ENCODE results near the gene LRP11.
A peak's percentile ranks its signal among the peaks of the same experiment; 100 is the strongest.
"Not testable (repeated sequence)": the region's sequence is repeated elsewhere in the genome, so short reads cannot be mapped to it uniquely, and the experiment has no call there.

Gene LRP11

GRCh38 chr6:149864578-149865535 is 698 bp upstream of the LRP11 start:
- H3K27me3 ChIP-seq (replicated peaks; ENCODE audit: control insufficient read depth, insufficient read depth, low read length), result no peaks in the 10 kb centered on the region
- peak overlapping the region; percentile 84 for H3K4me3 ChIP-seq (ENCODE audit: low read length)
- H3K36me3 ChIP-seq (ENCODE audit: control insufficient read depth, insufficient read depth, low read length, severe bottlenecking), result no peaks in the 10 kb centered on the region
- H3K9ac ChIP-seq (ENCODE audit: low read length), result peak overlapping the region; percentile 89
- H3K4me1 ChIP-seq (ENCODE audit: control insufficient read depth, insufficient read depth, low read length), result peaks cover 33% of the 10 kb centered on the region
- H3K9me3 ChIP-seq (ENCODE audit: control insufficient read depth, low read length), result no peaks in the 10 kb centered on the region
- peak; percentile 92 for DNase-seq (ENCODE audit: low read depth)

DNA sequence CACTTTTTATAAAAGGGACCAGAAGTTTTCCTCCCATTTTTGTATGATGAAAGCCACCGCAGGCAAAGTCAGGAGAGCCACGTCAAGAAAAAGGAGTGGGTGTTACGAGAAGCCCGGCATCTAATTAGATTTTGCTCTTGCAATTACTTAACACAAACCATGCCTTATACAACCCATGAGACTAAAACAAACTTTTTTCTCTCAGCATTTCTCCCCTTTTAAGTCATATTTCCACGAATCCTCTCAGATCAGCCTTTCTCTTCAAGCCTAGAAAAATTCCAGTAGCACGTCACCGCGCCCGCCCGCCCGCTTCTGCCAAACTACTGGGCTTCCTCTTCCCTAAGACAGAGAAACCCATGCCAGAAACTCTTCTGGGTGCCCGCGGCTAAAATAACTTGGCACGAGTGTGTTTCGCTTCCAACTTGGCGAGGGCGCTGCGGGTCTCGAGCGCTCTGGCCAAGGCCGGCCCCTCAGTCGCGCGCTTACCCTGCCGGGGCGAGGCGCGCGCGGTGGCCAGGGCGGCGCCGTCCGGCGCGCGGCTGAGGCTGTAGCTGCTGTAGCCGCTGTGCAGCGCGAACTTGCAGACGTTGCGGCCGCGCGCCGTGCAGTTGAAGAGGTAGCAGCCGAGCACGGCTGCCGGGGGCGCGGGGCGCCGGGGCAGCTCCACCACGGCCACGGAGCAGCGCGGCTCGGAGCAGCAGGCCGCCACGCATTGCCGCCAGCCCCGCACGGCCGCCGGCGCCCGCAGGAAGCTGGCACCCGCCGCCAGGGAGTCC is 1.0 kb downstream of the LRP11 start:
- Histone ChIP-seq H3K9me3 (ENCODE audit: control insufficient read depth, low read length) (no peaks in the 10 kb centered on the region), H3K9ac (ENCODE audit: low read length) (peak overlapping the region; percentile 89), H3K4me1 (ENCODE audit: control insufficient read depth, insufficient read depth, low read length) (peaks cover 27% of the 10 kb centered on the region), H3K27me3 (replicated peaks; ENCODE audit: control insufficient read depth, insufficient read depth, low read length) (no peaks in the 10 kb centered on the region), H3K36me3 (ENCODE audit: control insufficient read depth, insufficient read depth, low read length, severe bottlenecking) (no peaks in the 10 kb centered on the region), H3K4me3 (ENCODE audit: low read length) (peak overlapping the region; percentile 84)
- peak; percentile 90 for DNase-seq (ENCODE audit: low read depth)

DNA sequence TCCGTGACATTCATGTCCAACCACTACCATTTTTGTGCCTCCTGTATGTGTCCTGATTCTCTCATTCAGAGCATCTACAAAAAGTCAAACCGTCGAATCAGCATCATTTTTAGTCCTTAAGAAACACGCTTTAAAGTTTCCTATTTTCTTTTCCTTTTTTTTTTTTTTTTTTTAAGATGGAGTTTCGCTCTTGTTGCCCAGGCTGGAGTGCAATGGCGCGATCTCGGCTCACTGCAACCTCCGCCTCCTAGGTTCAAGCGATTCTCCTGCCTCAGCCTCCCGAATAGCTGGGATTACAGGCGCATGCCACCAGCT is 1.8 kb downstream of the LRP11 start:
- not testable (repeated sequence) for H3K27me3 ChIP-seq (replicated peaks; ENCODE audit: control insufficient read depth, insufficient read depth, low read length); DNase-seq (ENCODE audit: low read depth); H3K36me3 ChIP-seq (ENCODE audit: control insufficient read depth, insufficient read depth, low read length, severe bottlenecking); H3K9me3 ChIP-seq (ENCODE audit: control insufficient read depth, low read length)
- Histone ChIP-seq H3K4me1 (ENCODE audit: control insufficient read depth, insufficient read depth, low read length) (peaks cover 21% of the 10 kb centered on the region), H3K9ac (ENCODE audit: low read length) (peak overlapping the region; percentile 89), H3K4me3 (ENCODE audit: low read length) (peak overlapping the region; percentile 84)

DNA sequence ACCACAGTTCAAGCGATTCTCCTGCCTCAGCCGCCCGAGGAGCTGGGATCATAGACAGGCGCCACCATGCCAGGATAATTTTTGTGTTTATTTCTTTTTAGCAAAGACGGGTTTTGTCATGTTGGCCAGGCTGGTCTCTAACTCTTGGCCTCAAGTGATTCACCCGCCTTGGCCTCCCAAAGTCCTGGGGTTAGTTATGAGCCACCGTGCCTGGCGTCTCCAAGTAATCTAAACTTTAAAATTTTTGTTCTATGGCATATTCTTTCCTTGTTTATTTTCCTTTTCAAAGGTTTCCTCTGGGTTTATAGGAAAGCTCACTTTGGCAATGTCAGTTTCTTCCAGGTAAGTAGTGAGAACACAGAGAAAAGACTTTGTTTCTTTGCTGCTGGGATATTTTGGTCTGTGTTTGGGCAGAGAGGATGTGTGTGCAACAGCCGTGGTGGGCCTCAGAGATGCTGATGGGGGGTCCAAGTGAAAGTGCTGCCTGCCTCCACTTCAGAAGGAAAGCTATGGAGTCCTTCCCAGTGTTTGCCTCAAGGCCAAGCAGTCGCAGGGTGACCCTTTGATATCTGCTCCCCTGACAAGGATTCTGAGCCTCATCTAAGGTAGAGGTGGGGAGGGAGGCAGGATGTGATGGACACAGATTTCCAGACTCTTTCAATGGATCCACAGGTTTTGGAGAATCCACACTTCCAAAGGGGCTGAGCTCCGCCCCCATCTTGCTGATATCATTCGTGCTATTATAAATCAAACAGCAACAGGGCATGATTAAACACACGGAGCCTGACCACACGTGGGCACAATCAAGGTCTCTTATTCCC is 2.3 kb downstream of the LRP11 start:
- no peaks in the 10 kb centered on the region for H3K36me3 ChIP-seq (ENCODE audit: control insufficient read depth, insufficient read depth, low read length, severe bottlenecking)
- peaks cover 26% of the 10 kb centered on the region for H3K4me1 ChIP-seq (ENCODE audit: control insufficient read depth, insufficient read depth, low read length)
- peak overlapping the region; percentile 84 for H3K4me3 ChIP-seq (ENCODE audit: low read length)
- DNase-seq (ENCODE audit: low read depth), result no peak
- no peaks in the 10 kb centered on the region for H3K27me3 ChIP-seq (replicated peaks; ENCODE audit: control insufficient read depth, insufficient read depth, low read length)
- no peak overlapping the region for H3K9ac ChIP-seq (ENCODE audit: low read length)
- H3K9me3 ChIP-seq (ENCODE audit: control insufficient read depth, low read length), result no peaks in the 10 kb centered on the region

GRCh38 chr6:149860834-149861602 is 3.1 kb downstream of the LRP11 start:
- Histone ChIP-seq H3K4me1 (ENCODE audit: control insufficient read depth, insufficient read depth, low read length) (peaks cover 26% of the 10 kb centered on the region), H3K27me3 (replicated peaks; ENCODE audit: control insufficient read depth, insufficient read depth, low read length) (no peaks in the 10 kb centered on the region), H3K36me3 (ENCODE audit: control insufficient read depth, insufficient read depth, low read length, severe bottlenecking) (no peaks in the 10 kb centered on the region), H3K4me3 (ENCODE audit: low read length) (no peak overlapping the region), H3K9ac (ENCODE audit: low read length) (no peak overlapping the region), H3K9me3 (ENCODE audit: control insufficient read depth, low read length) (no peaks in the 10 kb centered on the region)
- peak; percentile 22 for DNase-seq (ENCODE audit: low read depth)

DNA sequence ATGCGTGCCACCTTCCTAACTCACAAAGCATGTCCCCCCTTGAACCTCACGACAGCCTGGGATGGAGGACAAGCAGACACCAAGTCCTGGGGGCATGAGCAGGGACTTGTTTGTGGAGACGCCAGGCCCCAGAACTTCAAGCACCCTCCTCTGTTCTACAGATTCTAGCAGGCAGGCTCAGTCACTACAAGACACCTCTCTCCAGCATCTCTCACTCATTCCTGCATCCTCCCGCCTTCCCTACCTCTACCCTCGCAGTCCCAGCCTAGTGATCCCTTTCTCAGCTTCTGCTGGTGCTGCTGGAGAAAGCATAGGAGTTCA is 3.7 kb downstream of the LRP11 start:
- no peaks in the 10 kb centered on the region for H3K27me3 ChIP-seq (replicated peaks; ENCODE audit: control insufficient read depth, insufficient read depth, low read length)
- H3K4me3 ChIP-seq (ENCODE audit: low read length), result no peak overlapping the region
- H3K36me3 ChIP-seq (ENCODE audit: control insufficient read depth, insufficient read depth, low read length, severe bottlenecking), result no peaks in the 10 kb centered on the region
- H3K9me3 ChIP-seq (ENCODE audit: control insufficient read depth, low read length), result no peaks in the 10 kb centered on the region
- H3K4me1 ChIP-seq (ENCODE audit: control insufficient read depth, insufficient read depth, low read length), result peaks cover 26% of the 10 kb centered on the region
- no peak for DNase-seq (ENCODE audit: low read depth)
- no peak overlapping the region for H3K9ac ChIP-seq (ENCODE audit: low read length)

GRCh38 chr6:149859938-149860337 is 4.2 kb downstream of the LRP11 start:
- Histone ChIP-seq H3K4me1 (ENCODE audit: control insufficient read depth, insufficient read depth, low read length) (peaks cover 28% of the 10 kb centered on the region), H3K9me3 (ENCODE audit: control insufficient read depth, low read length) (no peaks in the 10 kb centered on the region), H3K9ac (ENCODE audit: low read length) (no peak overlapping the region), H3K27me3 (replicated peaks; ENCODE audit: control insufficient read depth, insufficient read depth, low read length) (no peaks in the 10 kb centered on the region), H3K4me3 (ENCODE audit: low read length) (no peak overlapping the region), H3K36me3 (ENCODE audit: control insufficient read depth, insufficient read depth, low read length, severe bottlenecking) (no peaks in the 10 kb centered on the region)
- no peak for DNase-seq (ENCODE audit: low read depth)

- Histone ChIP-seq H3K4me1 (ENCODE audit: control insufficient read depth, insufficient read depth, low read length) (peaks cover 30% of the 10 kb centered on the region), H3K9ac (ENCODE audit: low read length) (no peak overlapping the region), H3K4me3 (ENCODE audit: low read length) (no peak overlapping the region), H3K27me3 (replicated peaks; ENCODE audit: control insufficient read depth, insufficient read depth, low read length) (no peaks in the 10 kb centered on the region), H3K9me3 (ENCODE audit: control insufficient read depth, low read length) (no peaks in the 10 kb centered on the region), H3K36me3 (ENCODE audit: control insufficient read depth, insufficient read depth, low read length, severe bottlenecking) (no peaks in the 10 kb centered on the region)
- DNase-seq (ENCODE audit: low read depth), result peak; percentile 78
Observed at GRCh38 chr6:149859368-149859767, 4.8 kb downstream of the LRP11 start.

GRCh38 chr6:149857541-149857940 is 6.6 kb downstream of the LRP11 start:
- Histone ChIP-seq H3K36me3 (ENCODE audit: control insufficient read depth, insufficient read depth, low read length, severe bottlenecking) (no peaks in the 10 kb centered on the region), H3K9ac (ENCODE audit: low read length) (no peak overlapping the region), H3K4me3 (ENCODE audit: low read length) (no peak overlapping the region), H3K27me3 (replicated peaks; ENCODE audit: control insufficient read depth, insufficient read depth, low read length) (no peaks in the 10 kb centered on the region), H3K4me1 (ENCODE audit: control insufficient read depth, insufficient read depth, low read length) (peaks cover 27% of the 10 kb centered on the region), H3K9me3 (ENCODE audit: control insufficient read depth, low read length) (no peaks in the 10 kb centered on the region)
- DNase-seq (ENCODE audit: low read depth), result no peak

DNA sequence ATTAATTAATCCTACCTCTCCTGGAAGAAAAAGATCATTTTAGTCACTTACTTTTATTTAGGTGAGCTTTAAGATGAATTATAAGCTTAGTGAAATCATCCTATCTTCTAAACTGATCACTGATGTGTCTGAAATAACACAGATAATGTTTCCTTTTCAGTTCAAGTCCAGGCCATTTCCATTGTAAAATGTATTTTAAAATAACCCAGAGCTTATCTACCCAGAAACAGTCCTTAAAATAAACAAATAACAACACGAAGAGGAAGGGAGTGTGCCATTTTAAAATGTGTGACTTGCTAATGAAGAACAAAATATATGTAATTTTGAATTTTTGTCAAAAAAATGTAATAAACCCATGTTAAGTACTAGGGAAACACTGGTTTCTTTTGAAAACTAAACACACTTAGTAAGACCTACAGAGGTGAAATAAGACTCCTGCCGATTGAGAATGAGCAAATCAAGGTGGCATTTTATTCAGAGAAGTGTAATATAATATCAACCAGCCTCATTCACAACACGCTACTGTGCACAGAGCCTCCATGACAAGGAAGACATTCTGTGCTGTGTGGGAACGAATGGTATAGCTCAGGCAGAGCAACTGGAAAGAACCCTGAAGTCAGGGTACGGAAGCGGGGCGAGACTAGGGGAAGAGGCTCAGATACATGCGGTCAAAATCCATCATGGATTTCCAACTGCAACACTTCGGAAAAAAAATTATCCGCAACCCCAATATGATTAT is 7.7 kb downstream of the LRP11 start:
- Histone ChIP-seq H3K4me3 (ENCODE audit: low read length) (no peak overlapping the region), H3K27me3 (replicated peaks; ENCODE audit: control insufficient read depth, insufficient read depth, low read length) (no peaks in the 10 kb centered on the region), H3K36me3 (ENCODE audit: control insufficient read depth, insufficient read depth, low read length, severe bottlenecking) (no peaks in the 10 kb centered on the region), H3K4me1 (ENCODE audit: control insufficient read depth, insufficient read depth, low read length) (peaks cover 19% of the 10 kb centered on the region), H3K9ac (ENCODE audit: low read length) (no peak overlapping the region), H3K9me3 (ENCODE audit: control insufficient read depth, low read length) (no peaks in the 10 kb centered on the region)
- no peak for DNase-seq (ENCODE audit: low read depth)

Data from adipocyte (in vitro differentiated cells).